D721Med (cell line): ENCODE data around the gene NECAP2.
"Not testable (repeated sequence)": the region's sequence is repeated elsewhere in the genome, so short reads cannot be mapped to it uniquely, and the experiment has no call there.

Source experiments
- DNase-seq: peaks from one replicate; pipeline ENCODE4 v3.0.0; 2011; ENCODE audit warnings: low spot score; ENCODE audit not compliant: insufficient read length
- FAIRE-seq: peaks from 2 replicates; lab custom pipeline; 2011; peaks lifted over from hg19 to GRCh38; lab: Jason Lieb, UNC
- TF ChIP-seq, protein P1 (sequence below): IDR thresholded peaks from 2 replicates; pipeline ENCODE4 v1.5.1; 2012; ENCODE audit warnings: mild to moderate bottlenecking, control low read depth; ENCODE audit not compliant: insufficient read depth; ENCODE audit errors: missing control alignments

The NECAP2 gene

DNA sequence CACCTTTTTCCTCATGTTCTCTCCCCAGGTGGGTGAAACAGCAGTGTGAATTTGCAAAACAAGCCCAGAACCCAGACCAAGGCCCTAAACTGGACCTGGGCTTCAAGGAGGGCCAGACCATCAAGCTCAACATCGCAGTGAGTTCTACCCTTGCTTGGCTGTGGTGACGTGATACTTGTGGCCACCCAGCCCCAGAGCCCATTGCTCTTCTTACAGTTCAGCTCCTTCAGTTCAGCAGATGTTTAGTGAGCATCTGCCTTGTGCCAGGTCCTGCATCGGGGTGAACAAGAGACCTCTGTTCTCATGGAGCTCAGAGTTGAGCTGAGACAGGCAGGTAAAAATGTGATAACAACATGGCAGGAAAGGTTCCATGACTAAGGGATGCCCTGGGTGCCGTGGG, 8.5 kb downstream of the NECAP2 start:
- FAIRE-seq: no peak
- no peak for DNase-seq
- TF ChIP-seq, protein P1, sequence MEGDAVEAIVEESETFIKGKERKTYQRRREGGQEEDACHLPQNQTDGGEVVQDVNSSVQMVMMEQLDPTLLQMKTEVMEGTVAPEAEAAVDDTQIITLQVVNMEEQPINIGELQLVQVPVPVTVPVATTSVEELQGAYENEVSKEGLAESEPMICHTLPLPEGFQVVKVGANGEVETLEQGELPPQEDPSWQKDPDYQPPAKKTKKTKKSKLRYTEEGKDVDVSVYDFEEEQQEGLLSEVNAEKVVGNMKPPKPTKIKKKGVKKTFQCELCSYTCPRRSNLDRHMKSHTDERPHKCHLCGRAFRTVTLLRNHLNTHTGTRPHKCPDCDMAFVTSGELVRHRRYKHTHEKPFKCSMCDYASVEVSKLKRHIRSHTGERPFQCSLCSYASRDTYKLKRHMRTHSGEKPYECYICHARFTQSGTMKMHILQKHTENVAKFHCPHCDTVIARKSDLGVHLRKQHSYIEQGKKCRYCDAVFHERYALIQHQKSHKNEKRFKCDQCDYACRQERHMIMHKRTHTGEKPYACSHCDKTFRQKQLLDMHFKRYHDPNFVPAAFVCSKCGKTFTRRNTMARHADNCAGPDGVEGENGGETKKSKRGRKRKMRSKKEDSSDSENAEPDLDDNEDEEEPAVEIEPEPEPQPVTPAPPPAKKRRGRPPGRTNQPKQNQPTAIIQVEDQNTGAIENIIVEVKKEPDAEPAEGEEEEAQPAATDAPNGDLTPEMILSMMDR: no peak

DNA sequence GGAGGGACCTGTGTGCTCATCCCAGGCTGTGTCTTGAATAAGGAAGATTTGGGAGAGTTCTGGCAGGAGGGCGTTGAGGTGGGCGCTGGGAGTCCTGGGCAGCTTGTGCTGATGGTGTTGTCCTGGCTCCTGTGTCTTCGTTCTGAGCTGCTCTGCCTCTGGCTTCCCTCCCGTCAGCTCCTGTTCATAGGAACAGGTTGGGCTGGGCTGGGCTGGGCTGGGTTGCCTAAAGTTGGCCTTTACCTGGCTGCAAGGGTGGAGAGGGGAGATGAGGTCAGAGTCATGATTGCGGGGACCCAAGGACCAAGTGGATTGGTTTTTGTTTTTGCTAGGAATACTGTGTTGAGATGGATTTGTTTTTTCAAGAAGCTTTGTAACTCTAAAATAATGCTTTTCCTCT, 9.1 kb downstream of the NECAP2 start:
- FAIRE-seq (no peak), DNase-seq (no peak)
- TF ChIP-seq, protein P1: no peak

DNA sequence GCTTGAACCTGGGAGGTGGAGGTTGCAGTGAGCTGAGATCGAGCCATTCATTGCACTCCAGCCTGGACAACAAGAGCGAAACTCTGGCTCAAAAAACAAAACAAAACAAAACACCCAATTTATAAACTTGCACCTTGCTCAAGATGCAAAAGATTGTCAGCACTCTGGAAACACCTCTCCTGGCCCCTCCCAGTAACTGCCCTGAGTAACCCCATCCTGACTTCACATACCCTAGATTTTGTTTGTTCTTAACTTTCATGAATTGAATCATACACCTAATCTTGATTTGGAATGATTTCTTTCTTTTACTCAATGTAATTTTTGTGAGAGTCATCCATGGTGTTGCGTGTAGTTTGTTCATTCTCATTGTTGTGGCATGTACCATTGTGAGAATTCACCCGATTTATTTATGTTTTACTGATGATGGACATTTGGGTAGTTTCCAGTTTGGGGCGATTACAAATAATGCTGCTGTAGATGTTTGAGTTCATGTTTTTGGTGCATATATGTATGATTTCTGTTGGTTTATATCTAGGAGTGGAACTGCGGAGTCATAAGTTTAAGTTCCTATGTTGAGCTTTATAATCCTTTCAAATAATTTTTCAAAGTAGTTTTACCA, 10.4 kb downstream of the NECAP2 start:
- TF ChIP-seq, protein P1: no peak
- DNase-seq (no peak), FAIRE-seq (no peak)

DNA sequence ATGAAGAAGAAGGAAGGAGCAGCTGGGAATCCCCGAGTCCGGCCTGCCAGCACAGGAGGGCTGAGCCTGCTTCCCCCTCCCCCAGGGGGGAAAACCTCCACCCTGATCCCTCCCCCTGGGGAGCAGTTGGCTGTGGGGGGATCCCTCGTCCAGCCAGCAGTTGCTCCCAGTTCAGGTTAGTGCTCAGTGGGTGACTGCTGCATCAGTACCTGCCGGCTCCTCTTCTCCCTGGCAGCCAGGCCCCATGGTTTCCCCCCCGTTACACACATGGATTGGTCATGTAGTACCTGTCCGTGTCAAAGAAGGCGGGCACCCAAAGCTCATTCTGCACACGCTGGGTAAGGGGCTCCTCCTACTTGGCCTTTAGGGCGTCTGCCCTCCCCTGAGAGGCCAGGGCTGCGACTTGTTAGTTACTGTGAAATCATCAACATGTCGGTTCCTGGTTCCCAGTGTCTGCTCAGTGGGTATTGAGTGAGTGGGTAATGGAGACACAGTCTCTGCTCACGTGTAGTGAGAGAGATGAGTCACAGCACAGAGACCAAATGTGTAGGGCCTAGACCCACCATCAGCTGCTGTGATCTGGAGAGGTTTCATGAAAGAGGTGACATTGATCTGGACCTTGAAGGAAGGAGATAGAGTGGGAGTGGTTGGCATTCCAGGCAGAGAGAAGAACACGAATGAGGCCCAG, 11.5 kb downstream of the NECAP2 start:
- TF ChIP-seq, protein P1: no peak
- DNase-seq (no peak), FAIRE-seq (no peak)

DNA sequence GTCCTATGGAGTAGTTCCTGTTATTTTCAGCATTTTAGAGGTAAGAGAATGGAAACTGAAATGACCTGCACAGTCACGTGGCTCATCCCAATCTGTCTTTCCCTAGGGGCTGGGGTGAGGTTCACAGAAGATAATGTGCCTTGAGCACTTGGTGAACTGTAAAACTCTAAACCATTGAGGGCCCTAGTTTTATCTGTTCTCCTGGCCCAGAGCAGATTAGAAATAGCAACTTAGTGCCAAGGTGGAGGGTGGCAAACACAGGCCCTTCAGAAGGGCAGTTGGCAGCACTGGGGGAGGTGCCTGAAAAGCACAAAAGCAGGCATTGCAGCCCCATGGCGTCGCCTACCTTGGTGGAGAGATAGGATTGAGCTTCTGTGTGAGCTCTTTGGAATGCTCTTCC, 14.4 kb downstream of the NECAP2 start:
- not testable (repeated sequence) for DNase-seq, FAIRE-seq

DNA sequence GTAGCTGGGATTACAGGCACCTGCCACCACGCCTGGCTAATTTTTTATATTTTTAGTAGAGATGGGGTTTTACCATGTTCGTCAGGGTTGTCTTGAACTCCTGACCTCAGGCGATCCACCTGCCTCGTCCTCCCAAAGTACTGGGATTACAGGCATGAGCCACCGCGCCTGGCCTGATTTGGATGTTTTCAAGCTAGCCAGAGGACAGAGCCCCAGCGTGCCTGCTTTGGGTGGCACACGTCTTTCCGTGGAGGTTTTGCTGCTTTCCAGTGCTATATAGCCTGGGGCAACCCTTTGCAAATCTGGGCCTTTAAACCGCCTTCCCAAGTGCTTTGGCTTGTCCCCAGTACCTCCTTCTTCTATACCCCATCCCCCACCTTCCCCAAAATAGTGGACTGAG, 15.6 kb downstream of the NECAP2 start:
- not testable (repeated sequence) for DNase-seq

DNA sequence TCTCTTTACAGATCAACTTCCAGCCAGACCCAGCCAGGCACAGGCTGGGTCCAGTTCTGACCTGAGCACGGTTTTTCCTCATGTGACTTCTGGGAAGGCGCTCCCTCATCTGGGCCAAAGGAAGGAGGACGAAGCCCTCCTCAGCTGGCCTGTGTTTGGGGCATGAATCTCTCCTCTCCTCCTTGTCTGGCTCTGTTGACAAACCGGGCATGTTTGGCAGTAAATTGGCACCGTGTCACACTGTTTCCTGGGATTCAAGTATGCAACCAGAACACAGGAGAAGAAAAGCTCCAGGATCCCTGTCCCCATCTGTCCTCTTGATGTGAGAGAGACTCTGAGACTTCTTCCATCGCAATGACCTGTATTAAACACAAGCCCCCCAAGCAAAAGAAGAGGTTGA, 18.3 kb downstream of the NECAP2 start:
- TF ChIP-seq, protein P1: no peak
- no peak for FAIRE-seq
- no peak for DNase-seq

More for the DNA sequence above, 15.6 kb downstream of the NECAP2 start:
- FAIRE-seq: not testable (repeated sequence)

DNA sequence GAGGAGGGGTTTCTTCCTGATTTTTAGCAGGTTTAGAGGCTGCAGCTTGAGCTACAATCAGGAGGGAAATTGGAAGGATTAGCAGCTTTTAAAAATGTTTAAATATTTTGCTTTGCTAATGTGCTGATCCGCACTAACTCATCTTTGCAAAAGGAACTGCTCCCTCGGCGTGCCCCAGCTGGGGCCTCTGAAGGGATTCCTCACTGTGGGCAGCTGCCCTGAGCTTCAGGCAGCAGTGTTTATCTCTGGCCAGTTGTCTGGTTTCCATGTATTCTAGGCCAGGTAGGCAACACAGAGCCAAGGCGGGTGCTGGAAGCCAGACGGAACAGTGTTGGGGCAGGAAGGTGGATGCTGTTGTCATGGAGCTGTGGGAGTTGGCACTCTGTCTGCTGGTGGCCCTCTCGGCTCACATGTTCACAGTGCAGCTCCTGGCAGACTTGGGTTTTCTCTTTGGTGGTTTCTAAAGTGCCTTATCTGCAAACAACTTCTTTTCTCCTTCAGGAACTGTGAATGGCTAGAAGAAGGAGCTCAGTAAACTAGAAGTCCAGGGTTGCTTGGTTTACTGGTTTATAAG, 18.9 kb downstream of the NECAP2 start:
- DNase-seq (no peak), FAIRE-seq (no peak)
- TF ChIP-seq, protein P1: no peak
